Thymus (tissue), 11 donors: Measurements from ENCODE around the gene FIS1. TPM values are rescaled to one million over a fixed set of nuclear protein-coding genes. Genes with fewer than 3 reads are reported as not detected.

Experiments used
- DNase-seq, 9 donors: peaks; one replicate each; pipeline ENCODE4 v3.0.0-alpha.2; 2013; ENCODE audit warnings: low spot score in 9 of 9, low read depth in 6 of 9, missing footprints in 1 of 9
- H3K27ac ChIP-seq, 2 donors: one replicate each; pipeline ENCODE4 v1.5.1; 2013; ENCODE audit warnings: control low read depth in 1 of 2, low read depth in 1 of 2, low read length in 1 of 2, mild to moderate bottlenecking in 1 of 2, moderate library complexity in 1 of 2
- H3K27me3 ChIP-seq, 2 donors: one replicate each; pipeline ENCODE4 v1.5.1; 2013; ENCODE audit warnings: low read length in 1 of 2; ENCODE audit not compliant: control insufficient read depth in 2 of 2, insufficient read depth in 1 of 2
- H3K36me3 ChIP-seq, 2 donors: one replicate each; pipeline ENCODE4 v1.5.1; 2013; ENCODE audit warnings: low read length in 1 of 2, mild to moderate bottlenecking in 1 of 2, moderate library complexity in 1 of 2; ENCODE audit not compliant: control insufficient read depth in 2 of 2, insufficient read depth in 2 of 2
- H3K4me1 ChIP-seq, 2 donors: one replicate each; pipeline ENCODE4 v1.5.1; 2013; ENCODE audit warnings: low read length in 2 of 2; ENCODE audit not compliant: control insufficient read depth in 2 of 2, insufficient read depth in 2 of 2
- H3K4me3 ChIP-seq, 2 donors: one replicate each; pipeline ENCODE4 v1.5.1; 2013; ENCODE audit warnings: low read length in 2 of 2, control low read depth in 1 of 2, mild to moderate bottlenecking in 1 of 2
- H3K9me3 ChIP-seq, 2 donors: one replicate each; pipeline ENCODE4 v1.5.1; 2013; ENCODE audit warnings: low read length in 1 of 2, mild to moderate bottlenecking in 1 of 2; ENCODE audit not compliant: control insufficient read depth in 2 of 2, insufficient read depth in 1 of 2
- WGBS: extraction: QIAGEN DNeasy Blood & Tissue Kit; methylation state at CpG from one replicate; pipeline ENCODE4 v1.1.7; 2013; 5-methylcytosine and 5-hydroxymethylcytosine counted together
- polyA plus RNA-seq: library from polyadenylated mRNA; stranded (reverse); fragments of 200-250 nt; gene quantifications from one replicate; pipeline ENCODE4 v1.2.3, GENCODE V29; 2013
- total RNA-seq: library from RNA; stranded (reverse); fragments of 120-200 nt; gene quantifications from one replicate; pipeline ENCODE4 v1.2.4, GENCODE V29; 2013
- donor health status: healthy.

The FIS1 gene
- total and polyA plus RNA-seq, 2 donors = 148 to 188 TPM

- Histone ChIP-seq H3K36me3 (peaks cover 3 to 5% of the 10 kb centered on the region in 2 donors), H3K4me3 (peak overlapping the region; percentile 84 to 96), H3K27me3 (peaks cover 0 to 13% of the 10 kb centered on the region in 2 donors), H3K9me3 (no peaks in the 10 kb centered on the region), H3K27ac (no peak overlapping the region), H3K4me1 (peaks cover 7 to 18% of the 10 kb centered on the region in 2 donors)
- WGBS = 3% methylated on average over 34 of the region's 34 CpGs
- DNase-seq = no peak
Measured at GRCh38 chr7:101216860-101217387, 28.0 kb downstream of the FIS1 start.

- DNase-seq = peak in 1 of 9 donors; percentile 20
- Histone ChIP-seq H3K4me1 (peaks cover 7 to 18% of the 10 kb centered on the region in 2 donors), H3K9me3 (no peaks in the 10 kb centered on the region), H3K27me3 (peaks cover 0 to 13% of the 10 kb centered on the region in 2 donors), H3K36me3 (peaks cover 3% of the 10 kb centered on the region in 2 donors), H3K27ac (no peak overlapping the region), H3K4me3 (peak overlapping the region; percentile 84 to 96)
- 77% methylated on average over 31 of the region's 31 CpGs for WGBS
Measured at GRCh38 chr7:101216001-101216859, 28.7 kb downstream of the FIS1 start.

- no peaks in the 10 kb centered on the region for H3K9me3 ChIP-seq
- peaks cover 3 to 9% of the 10 kb centered on the region in 2 donors for H3K36me3 ChIP-seq
- peaks cover 0 to 8% of the 10 kb centered on the region in 2 donors for H3K4me1 ChIP-seq
- H3K4me3 ChIP-seq = no peak overlapping the region
- 97% methylated on average over 8 of the region's 8 CpGs for WGBS
- no peak for DNase-seq
- H3K27ac ChIP-seq = no peak overlapping the region
- peaks cover 0 to 12% of the 10 kb centered on the region in 2 donors for H3K27me3 ChIP-seq
Measured at GRCh38 chr7:101212014-101212413, 32.9 kb downstream of the FIS1 start.

- peaks cover 0 to 7% of the 10 kb centered on the region in 2 donors for H3K27me3 ChIP-seq
- H3K27ac ChIP-seq = no peak overlapping the region
- no peak overlapping the region for H3K4me3 ChIP-seq
- WGBS = 98% methylated on average over 24 of the region's 24 CpGs
- peaks cover 0 to 3% of the 10 kb centered on the region in 2 donors for H3K4me1 ChIP-seq
- DNase-seq = no peak
- no peaks in the 10 kb centered on the region for H3K9me3 ChIP-seq
- peaks cover 3 to 9% of the 10 kb centered on the region in 2 donors for H3K36me3 ChIP-seq
Measured at GRCh38 chr7:101211501-101211900, 33.4 kb downstream of the FIS1 start.

- 98% methylated on average over 19 of the region's 19 CpGs for WGBS
- DNase-seq = no peak
- H3K9me3 ChIP-seq = no peaks in the 10 kb centered on the region
- peaks cover 3 to 12% of the 10 kb centered on the region in 2 donors for H3K36me3 ChIP-seq
- no peak overlapping the region for H3K4me3 ChIP-seq
- H3K27me3 ChIP-seq = no peaks in the 10 kb centered on the region
- no peak overlapping the region for H3K27ac ChIP-seq
- no peaks in the 10 kb centered on the region for H3K4me1 ChIP-seq
Measured at GRCh38 chr7:101210143-101210542, 34.7 kb downstream of the FIS1 start.

GRCh38 chr7:101208794-101209193 is 36.1 kb downstream of the FIS1 start:
- Histone ChIP-seq H3K36me3 (peaks cover 3 to 12% of the 10 kb centered on the region in 2 donors), H3K4me3 (no peak overlapping the region), H3K27ac (no peak overlapping the region), H3K9me3 (no peaks in the 10 kb centered on the region), H3K4me1 (no peaks in the 10 kb centered on the region), H3K27me3 (peaks cover 0 to 6% of the 10 kb centered on the region in 2 donors)
- WGBS = 94% methylated on average over 14 of the region's 14 CpGs
- no peak for DNase-seq

GRCh38 chr7:101207459-101207858 is 37.4 kb downstream of the FIS1 start:
- no peak overlapping the region for H3K4me3 ChIP-seq
- no peaks in the 10 kb centered on the region for H3K9me3 ChIP-seq
- no peak for DNase-seq
- H3K27ac ChIP-seq = no peak overlapping the region
- 97% methylated on average over 17 of the region's 17 CpGs for WGBS
- H3K27me3 ChIP-seq = peaks cover 13 to 19% of the 10 kb centered on the region in 2 donors
- H3K4me1 ChIP-seq = no peaks in the 10 kb centered on the region
- peaks cover 3 to 9% of the 10 kb centered on the region in 2 donors for H3K36me3 ChIP-seq

- H3K36me3 ChIP-seq = peaks cover 3 to 9% of the 10 kb centered on the region in 2 donors
- WGBS = 97% methylated on average over 19 of the region's 19 CpGs
- no peak for DNase-seq
Measured at GRCh38 chr7:101206665-101207042, 38.2 kb downstream of the FIS1 start.

GRCh38 chr7:101205901-101206664 is 38.8 kb downstream of the FIS1 start:
- Histone ChIP-seq H3K27me3 (peaks cover 24 to 33% of the 10 kb centered on the region in 2 donors), H3K4me1 (no peaks in the 10 kb centered on the region)

More at GRCh38 chr7:101206665-101207042, 38.2 kb downstream of the FIS1 start:
- Histone ChIP-seq H3K4me3 (no peak overlapping the region), H3K9me3 (no peaks in the 10 kb centered on the region), H3K4me1 (no peaks in the 10 kb centered on the region), H3K27ac (no peak overlapping the region), H3K27me3 (peaks cover 21 to 27% of the 10 kb centered on the region in 2 donors)

More at GRCh38 chr7:101205901-101206664, 38.8 kb downstream of the FIS1 start:
- H3K4me3 ChIP-seq = no peak overlapping the region
- no peak overlapping the region for H3K27ac ChIP-seq
- 93% methylated on average over 32 of the region's 32 CpGs for WGBS
- no peaks in the 10 kb centered on the region for H3K9me3 ChIP-seq
- no peak for DNase-seq
- H3K36me3 ChIP-seq = peaks cover 0 to 9% of the 10 kb centered on the region in 2 donors
